GM21526 (cell line): Measurements from ENCODE around the gene FARP1.
"Not testable (repeated sequence)": the region's sequence is repeated elsewhere in the genome, so short reads cannot be mapped to it uniquely, and the experiment has no call there.

Experiments used
- ATAC-seq: cut with Tn5 transposase; IDR thresholded peaks from one replicate; pipeline ENCODE4 v1.9.1; 2021; ENCODE audit warnings: moderate library complexity; ENCODE audit not compliant: unreplicated experiment, low FRiP score

Gene FARP1

GRCh38 chr13:98406971-98407370 is 264.1 kb downstream of the FARP1 start:
- no peak for ATAC-seq

GRCh38 chr13:98407575-98407974 is 264.7 kb downstream of the FARP1 start:
- ATAC-seq: no peak

GRCh38 chr13:98409281-98409680 is 266.4 kb downstream of the FARP1 start:
- ATAC-seq: no peak

GRCh38 chr13:98410612-98411011 is 267.7 kb downstream of the FARP1 start:
- ATAC-seq: no peak

GRCh38 chr13:98411013-98411412 is 268.1 kb downstream of the FARP1 start:
- no peak for ATAC-seq

GRCh38 chr13:98411617-98412265 is 268.8 kb downstream of the FARP1 start:
- no peak for ATAC-seq

- not testable (repeated sequence) for ATAC-seq
Measured at GRCh38 chr13:98413278-98413677, 270.4 kb downstream of the FARP1 start.

- no peak for ATAC-seq
Measured at GRCh38 chr13:98413796-98414195, 270.9 kb downstream of the FARP1 start.

GRCh38 chr13:98415326-98416070 is 272.6 kb downstream of the FARP1 start:
- no peak for ATAC-seq

- ATAC-seq: no peak
Measured at GRCh38 chr13:98416408-98416807, 273.5 kb downstream of the FARP1 start.

- no peak for ATAC-seq
Measured at GRCh38 chr13:98419786-98420553, 277.1 kb downstream of the FARP1 start.

- ATAC-seq: no peak
Measured at GRCh38 chr13:98420554-98421175, 277.8 kb downstream of the FARP1 start.

GRCh38 chr13:98422046-98422445 is 279.2 kb downstream of the FARP1 start:
- ATAC-seq: no peak

GRCh38 chr13:98423417-98423816 is 280.5 kb downstream of the FARP1 start:
- ATAC-seq: no peak

- ATAC-seq: no peak
Measured at GRCh38 chr13:98427331-98427995, 284.6 kb downstream of the FARP1 start.

- ATAC-seq: no peak
Measured at GRCh38 chr13:98428256-98428966, 285.5 kb downstream of the FARP1 start.

GRCh38 chr13:98429081-98429480 is 286.2 kb downstream of the FARP1 start:
- no peak for ATAC-seq

- no peak for ATAC-seq
Measured at GRCh38 chr13:98429531-98429930, 286.6 kb downstream of the FARP1 start.

GRCh38 chr13:98429977-98430736 is 287.3 kb downstream of the FARP1 start:
- ATAC-seq: no peak
